Measurements from ENCODE around the gene TRAF1.

TRAF1 gene

GRCh38 chr9:120876842-120877240 is 49.8 kb downstream of the TRAF1 start, which contains the start of gene PHF19:
Gene PHF19 (minus strand): TSS chr9:120877188. CDS start chr9:120874741, 2,447 bp downstream.
- no peak for DNase-seq
- in situ Hi-C loops (cut with MboI; ENCODE audit: low pct_unique_long_range_greater_than_20kb, low sequenced_read_pairs), result no loop called here

- in situ Hi-C loops (cut with MboI; ENCODE audit: low pct_unique_long_range_greater_than_20kb, low sequenced_read_pairs), result no loop called here
- peak; percentile 96 for DNase-seq
Measured at GRCh38 chr9:120875954-120876841, 50.4 kb downstream of the TRAF1 start.

GRCh38 chr9:120875643-120875953 is 51.0 kb downstream of the TRAF1 start:
- DNase-seq, result no peak
- in situ Hi-C loops (cut with MboI; ENCODE audit: low pct_unique_long_range_greater_than_20kb, low sequenced_read_pairs), result no loop called here

GRCh38 chr9:120875195-120875565 is 51.4 kb downstream of the TRAF1 start:
- DNase-seq, result no peak
- in situ Hi-C loops (cut with MboI; ENCODE audit: low pct_unique_long_range_greater_than_20kb, low sequenced_read_pairs), result no loop called here

GRCh38 chr9:120874226-120875194 is 52.1 kb downstream of the TRAF1 start:
- DNase-seq, result no peak
- in situ Hi-C loops (cut with MboI; ENCODE audit: low pct_unique_long_range_greater_than_20kb, low sequenced_read_pairs), result no loop called here

- in situ Hi-C loops (cut with MboI; ENCODE audit: low pct_unique_long_range_greater_than_20kb, low sequenced_read_pairs), result no loop called here
- DNase-seq, result no peak
Measured at GRCh38 chr9:120873512-120873911, 53.1 kb downstream of the TRAF1 start.

GRCh38 chr9:120872791-120873502 is 53.6 kb downstream of the TRAF1 start:
- no peak for DNase-seq
- in situ Hi-C loops (cut with MboI; ENCODE audit: low pct_unique_long_range_greater_than_20kb, low sequenced_read_pairs), result no loop called here

- no peak for DNase-seq
- in situ Hi-C loops (cut with MboI; ENCODE audit: low pct_unique_long_range_greater_than_20kb, low sequenced_read_pairs), result no loop called here
Measured at GRCh38 chr9:120870206-120870605, 56.4 kb downstream of the TRAF1 start.

GRCh38 chr9:120869726-120870125 is 56.9 kb downstream of the TRAF1 start:
- in situ Hi-C loops (cut with MboI; ENCODE audit: low pct_unique_long_range_greater_than_20kb, low sequenced_read_pairs), result no loop called here
- DNase-seq, result no peak

- no peak for DNase-seq
- in situ Hi-C loops (cut with MboI; ENCODE audit: low pct_unique_long_range_greater_than_20kb, low sequenced_read_pairs), result no loop called here
Measured at GRCh38 chr9:120869360-120869687, 57.3 kb downstream of the TRAF1 start.

- in situ Hi-C loops (cut with MboI; ENCODE audit: low pct_unique_long_range_greater_than_20kb, low sequenced_read_pairs), result no loop called here
- DNase-seq, result peak; percentile 93
Measured at GRCh38 chr9:120868676-120869359, 57.8 kb downstream of the TRAF1 start.

GRCh38 chr9:120868339-120868675 is 58.3 kb downstream of the TRAF1 start:
- no peak for DNase-seq
- in situ Hi-C loops (cut with MboI; ENCODE audit: low pct_unique_long_range_greater_than_20kb, low sequenced_read_pairs), result no loop called here

GRCh38 chr9:120867676-120868338 is 58.8 kb downstream of the TRAF1 start:
- in situ Hi-C loops (cut with MboI; ENCODE audit: low pct_unique_long_range_greater_than_20kb, low sequenced_read_pairs), result no loop called here
- no peak for DNase-seq

GRCh38 chr9:120866651-120867050 is 59.9 kb downstream of the TRAF1 start:
- in situ Hi-C loops (cut with MboI; ENCODE audit: low pct_unique_long_range_greater_than_20kb, low sequenced_read_pairs), result no loop called here
- DNase-seq, result no peak

GRCh38 chr9:120865809-120866208 is 60.8 kb downstream of the TRAF1 start:
- no peak for DNase-seq
- in situ Hi-C loops (cut with MboI; ENCODE audit: low pct_unique_long_range_greater_than_20kb, low sequenced_read_pairs), result no loop called here

- no peak for DNase-seq
- in situ Hi-C loops (cut with MboI; ENCODE audit: low pct_unique_long_range_greater_than_20kb, low sequenced_read_pairs), result no loop called here
Measured at GRCh38 chr9:120865176-120865575, 61.4 kb downstream of the TRAF1 start.

- in situ Hi-C loops (cut with MboI; ENCODE audit: low pct_unique_long_range_greater_than_20kb, low sequenced_read_pairs), result no loop called here
- no peak for DNase-seq
Measured at GRCh38 chr9:120864719-120865118, 61.9 kb downstream of the TRAF1 start.

GRCh38 chr9:120863833-120864232 is 62.8 kb downstream of the TRAF1 start:
- no peak for DNase-seq
- in situ Hi-C loops (cut with MboI; ENCODE audit: low pct_unique_long_range_greater_than_20kb, low sequenced_read_pairs), result no loop called here

GRCh38 chr9:120862452-120862851 is 64.1 kb downstream of the TRAF1 start:
- in situ Hi-C loops (cut with MboI; ENCODE audit: low pct_unique_long_range_greater_than_20kb, low sequenced_read_pairs), result no loop called here

More at GRCh38 chr9:120862452-120862851, 64.1 kb downstream of the TRAF1 start:
- no peak for DNase-seq

Measured in KBM-7 (cell line).